ENCODE measurements around the gene C4orf17. TPM values are rescaled to one million over a fixed set of nuclear protein-coding genes. Genes with fewer than 3 reads are reported as not detected.

Gene C4orf17
- total RNA-seq, 3 donors from 2014 or later (not counting 1 experiment from before 2014, with no cell fraction given) = not detected

DNA sequence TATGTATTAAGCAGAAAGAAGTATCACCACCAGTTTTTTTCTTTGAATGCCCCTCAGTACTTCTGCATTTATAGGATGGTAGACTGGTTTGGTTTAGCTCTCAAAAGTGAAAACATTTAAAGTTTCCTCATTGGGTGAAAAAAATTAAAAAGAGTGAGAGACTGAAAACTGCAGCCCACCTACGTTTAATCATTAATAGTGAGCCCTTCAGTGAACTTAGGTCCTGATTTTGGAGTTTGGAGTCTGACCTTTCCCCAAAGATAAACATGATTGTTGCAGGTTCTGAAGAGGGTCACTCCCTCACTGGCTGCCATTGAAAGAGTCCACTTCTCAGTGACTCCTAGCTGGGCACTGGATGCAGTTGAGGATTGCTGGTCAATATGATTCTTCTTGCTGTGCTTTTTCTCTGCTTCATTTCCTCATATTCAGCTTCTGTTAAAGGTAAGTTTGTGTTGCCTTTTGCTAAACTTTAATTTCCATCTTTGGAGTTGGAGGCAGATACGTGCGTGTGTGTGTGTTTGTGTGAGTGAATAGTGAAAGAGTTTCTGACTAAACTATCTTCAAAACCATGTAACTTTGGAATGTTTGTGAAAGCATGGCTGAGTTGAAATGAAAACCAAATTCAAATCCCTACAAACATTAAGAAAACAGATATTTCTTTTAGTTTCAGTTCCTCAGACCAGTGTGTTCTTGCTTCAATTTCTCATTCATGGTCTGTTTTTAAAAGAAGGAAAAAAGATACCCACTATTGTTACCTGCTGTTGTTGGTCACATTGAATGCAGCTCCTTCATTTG, 63.9 kb downstream of the C4orf17 start, which contains the start of gene MTTP:
TSS of gene MTTP (plus strand) at position 295 of the 795 bp plus-strand sequence. CDS start at position 381, 86 bp downstream.
- no peak within 1 kb of the TSS for H3K27ac Mint-ChIP-seq
- H3K36me3 Mint-ChIP-seq = no peaks in the 10 kb centered on the region
- H3K4me3 Mint-ChIP-seq = no peak within 1 kb of the TSS
- intact Hi-C loops (cut with micrococcal nuclease) = no loop called here
- Histone ChIP-seq H3K9me3 (ENCODE audit: control insufficient read depth, insufficient read depth, low read length) (no peaks in the 10 kb centered on the region), H3K27ac (ENCODE audit: low read length) (peak within 1 kb of the TSS; percentile 8), H3K4me3 (ENCODE audit: low read length) (no peak within 1 kb of the TSS), H3K4me1 (ENCODE audit: control insufficient read depth, insufficient read depth, low read length) (no peaks in the 10 kb centered on the region), H3K36me3 (ENCODE audit: control insufficient read depth, insufficient read depth, low read length) (no peaks in the 10 kb centered on the region), H3K27me3 (ENCODE audit: control insufficient read depth, insufficient read depth, low read length) (peaks cover 24% of the 10 kb centered on the region)
- TF ChIP-seq, protein P1, sequence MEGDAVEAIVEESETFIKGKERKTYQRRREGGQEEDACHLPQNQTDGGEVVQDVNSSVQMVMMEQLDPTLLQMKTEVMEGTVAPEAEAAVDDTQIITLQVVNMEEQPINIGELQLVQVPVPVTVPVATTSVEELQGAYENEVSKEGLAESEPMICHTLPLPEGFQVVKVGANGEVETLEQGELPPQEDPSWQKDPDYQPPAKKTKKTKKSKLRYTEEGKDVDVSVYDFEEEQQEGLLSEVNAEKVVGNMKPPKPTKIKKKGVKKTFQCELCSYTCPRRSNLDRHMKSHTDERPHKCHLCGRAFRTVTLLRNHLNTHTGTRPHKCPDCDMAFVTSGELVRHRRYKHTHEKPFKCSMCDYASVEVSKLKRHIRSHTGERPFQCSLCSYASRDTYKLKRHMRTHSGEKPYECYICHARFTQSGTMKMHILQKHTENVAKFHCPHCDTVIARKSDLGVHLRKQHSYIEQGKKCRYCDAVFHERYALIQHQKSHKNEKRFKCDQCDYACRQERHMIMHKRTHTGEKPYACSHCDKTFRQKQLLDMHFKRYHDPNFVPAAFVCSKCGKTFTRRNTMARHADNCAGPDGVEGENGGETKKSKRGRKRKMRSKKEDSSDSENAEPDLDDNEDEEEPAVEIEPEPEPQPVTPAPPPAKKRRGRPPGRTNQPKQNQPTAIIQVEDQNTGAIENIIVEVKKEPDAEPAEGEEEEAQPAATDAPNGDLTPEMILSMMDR (IDR thresholded peaks at IDR 0.05) = no peak
- H3K4me1 Mint-ChIP-seq = no peaks in the 10 kb centered on the region
- ATAC-seq (no peak), DNase-seq (no peak)
- H3K27me3 Mint-ChIP-seq (ENCODE audit: low read depth in 2 of 2) = peaks cover 32 to 61% of the 10 kb centered on the region in 2 donors
- H3K9me3 Mint-ChIP-seq = no peaks in the 10 kb centered on the region
- WGBS (ENCODE audit: insufficient coverage) = 67% methylated on average over 1 of the region's 3 CpGs

DNA sequence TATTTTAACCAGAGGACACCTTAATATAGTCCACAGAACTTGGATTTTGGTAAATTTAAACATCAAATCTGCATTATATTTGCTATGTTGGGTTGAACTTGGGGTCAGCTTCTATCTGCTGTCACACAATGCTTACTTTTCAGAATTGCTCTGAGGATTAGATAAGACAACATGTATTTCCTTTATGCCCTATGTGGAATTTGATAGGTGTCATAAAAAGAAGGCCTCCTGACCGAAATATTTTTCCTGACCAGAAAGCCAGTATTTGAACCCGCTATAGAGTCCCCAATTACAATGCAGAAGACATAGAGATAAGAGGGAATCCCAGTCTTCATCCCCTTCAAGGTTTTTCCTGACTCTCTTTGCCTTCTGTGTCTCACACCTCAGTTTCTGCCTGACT, 67.9 kb downstream of the C4orf17 start:
- peaks cover 11% of the 10 kb centered on the region for H3K27me3 ChIP-seq (ENCODE audit: control insufficient read depth, insufficient read depth, low read length)
- DNase-seq (no peak), ATAC-seq (no peak)
- no peak overlapping the region for H3K27ac ChIP-seq (ENCODE audit: low read length)
- no peaks in the 10 kb centered on the region for H3K4me1 ChIP-seq (ENCODE audit: control insufficient read depth, insufficient read depth, low read length)
- Mint-ChIP-seq H3K4me3 (no peak overlapping the region), H3K27me3 (ENCODE audit: low read depth in 2 of 2) (peaks cover 19 to 66% of the 10 kb centered on the region in 2 donors), H3K9me3 (no peaks in the 10 kb centered on the region), H3K4me1 (no peaks in the 10 kb centered on the region), H3K27ac (no peak overlapping the region), H3K36me3 (no peaks in the 10 kb centered on the region)
- no peaks in the 10 kb centered on the region for H3K36me3 ChIP-seq (ENCODE audit: control insufficient read depth, insufficient read depth, low read length)
- TF ChIP-seq, protein P1 (IDR thresholded peaks at IDR 0.05) = no peak
- WGBS (ENCODE audit: insufficient coverage) = 86% methylated on average over 2 of the region's 2 CpGs
- H3K4me3 ChIP-seq (ENCODE audit: low read length) = no peak overlapping the region
- H3K9me3 ChIP-seq (ENCODE audit: control insufficient read depth, insufficient read depth, low read length) = no peaks in the 10 kb centered on the region
- intact Hi-C loops (cut with micrococcal nuclease) = no loop called here

DNA sequence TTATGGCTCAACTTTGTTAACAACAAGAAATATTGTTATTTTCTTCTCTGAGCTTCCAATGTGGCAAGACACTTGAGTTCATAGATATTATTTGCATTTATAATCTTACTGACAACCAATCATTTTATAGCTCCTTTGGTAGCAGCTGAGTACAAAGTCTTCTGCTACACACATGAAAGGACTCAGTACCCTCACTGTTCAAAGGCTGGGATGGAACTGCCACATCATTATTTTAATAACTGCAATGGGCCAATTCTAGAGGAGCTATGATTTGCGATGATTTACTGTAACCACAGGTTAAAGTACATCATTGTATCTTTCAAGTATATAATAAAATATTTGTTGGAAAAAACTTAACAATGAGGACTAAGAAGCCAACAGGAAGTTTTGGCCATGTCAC, 74.7 kb downstream of the C4orf17 start:
- Mint-ChIP-seq H3K4me1 (no peaks in the 10 kb centered on the region), H3K4me3 (no peak overlapping the region), H3K9me3 (no peaks in the 10 kb centered on the region), H3K36me3 (no peaks in the 10 kb centered on the region), H3K27ac (no peak overlapping the region), H3K27me3 (ENCODE audit: low read depth in 2 of 2) (peaks cover 13 to 59% of the 10 kb centered on the region in 2 donors)
- intact Hi-C loops (cut with micrococcal nuclease) = no loop called here
- no peak overlapping the region for H3K27ac ChIP-seq (ENCODE audit: low read length)
- H3K27me3 ChIP-seq (ENCODE audit: control insufficient read depth, insufficient read depth, low read length) = peaks cover 9% of the 10 kb centered on the region
- TF ChIP-seq, protein P1 (IDR thresholded peaks at IDR 0.05) = no peak
- no peaks in the 10 kb centered on the region for H3K9me3 ChIP-seq (ENCODE audit: control insufficient read depth, insufficient read depth, low read length)
- H3K36me3 ChIP-seq (ENCODE audit: control insufficient read depth, insufficient read depth, low read length) = no peaks in the 10 kb centered on the region
- H3K4me1 ChIP-seq (ENCODE audit: control insufficient read depth, insufficient read depth, low read length) = no peaks in the 10 kb centered on the region
- ATAC-seq (no peak), DNase-seq (no peak)
- H3K4me3 ChIP-seq (ENCODE audit: low read length) = no peak overlapping the region
- no CpG with 5 or more reads among the region's 1 CpG for WGBS (ENCODE audit: insufficient coverage)
